Measurements from ENCODE around the gene WFS1.

The WFS1 gene

GRCh38 chr4:6269616-6270511, at the start of gene WFS1:
TSS of gene WFS1 (plus strand) at chr4:6269850. CDS start at chr4:6277456, 7,606 bp downstream.
- CTCF ChIA-PET, result interaction anchor here (0.6 to 0.8 kb wide), 2 partner anchors 20 to 79 kb away, joined by 3 to 4 read pairs; no protein-coding TSS in a partner anchor
- POLR2A ChIA-PET (ENCODE audit: low non-redundant PET), result no interaction called here
- TF ChIP-seq CTCF (conservative IDR thresholded peaks at IDR 0.05; ENCODE audit: low read depth), result no peak
- DNase-seq (ENCODE audit: low spot score), result peak; percentile 99
- H3K27ac ChIP-seq, result peak within 1 kb of the TSS; percentile 35; the same call in 1 of the 2 replicates

- H3K27ac ChIP-seq, result no peak overlapping the region
- ChIA-PET CTCF (no interaction called here), POLR2A (ENCODE audit: low non-redundant PET) (no interaction called here)
- no peak for DNase-seq (ENCODE audit: low spot score)
- no peak for TF ChIP-seq CTCF (conservative IDR thresholded peaks at IDR 0.05; ENCODE audit: low read depth)
Measured at GRCh38 chr4:6221301-6221850, 48.3 kb upstream of the WFS1 start.

GRCh38 chr4:6221851-6222760, 47.5 kb upstream of the WFS1 start:
- POLR2A ChIA-PET (ENCODE audit: low non-redundant PET), result no interaction called here
- TF ChIP-seq CTCF (conservative IDR thresholded peaks at IDR 0.05; ENCODE audit: low read depth), result no peak
- H3K27ac ChIP-seq, result no peak overlapping the region
- CTCF ChIA-PET, result no interaction called here
- peak; percentile 34 for DNase-seq (ENCODE audit: low spot score)

- no peak for TF ChIP-seq CTCF (conservative IDR thresholded peaks at IDR 0.05; ENCODE audit: low read depth)
- ChIA-PET POLR2A (ENCODE audit: low non-redundant PET) (no interaction called here), CTCF (no interaction called here)
- H3K27ac ChIP-seq, result no peak overlapping the region
- no peak for DNase-seq (ENCODE audit: low spot score)
Measured at GRCh38 chr4:6222761-6223292, 46.8 kb upstream of the WFS1 start.

- no peak overlapping the region for H3K27ac ChIP-seq
- CTCF ChIA-PET, result interaction anchor here (0.6 kb wide), 1 partner anchor 22 kb away, joined by 3 read pairs; no protein-coding TSS in a partner anchor
- DNase-seq (ENCODE audit: low spot score), result no peak
- no peak for TF ChIP-seq CTCF (conservative IDR thresholded peaks at IDR 0.05; ENCODE audit: low read depth)
- POLR2A ChIA-PET (ENCODE audit: low non-redundant PET), result no interaction called here
Measured at GRCh38 chr4:6224735-6225134, 44.9 kb upstream of the WFS1 start.

- peak; percentile 33 for DNase-seq (ENCODE audit: low spot score)
- no peak overlapping the region for H3K27ac ChIP-seq
- ChIA-PET POLR2A (ENCODE audit: low non-redundant PET) (no interaction called here), CTCF (interaction anchor here (0.6 kb wide), 1 partner anchor 23 kb away, joined by 3 read pairs; no protein-coding TSS in a partner anchor)
- no peak for TF ChIP-seq CTCF (conservative IDR thresholded peaks at IDR 0.05; ENCODE audit: low read depth)
Measured at GRCh38 chr4:6225469-6225868, 44.2 kb upstream of the WFS1 start.
